SH-SY5Y (cell line): Measurements from ENCODE around the gene LRRK1.

Experiments used
- GATA2 ChIP-seq: IDR thresholded peaks from 2 replicates; pipeline ENCODE4 v1.6.1; 2011; ENCODE audit warnings: mild to moderate bottlenecking, low read depth, low read length
- GATA3 ChIP-seq: IDR thresholded peaks from 2 replicates; pipeline ENCODE4 v1.6.1; 2011; ENCODE audit warnings: low read depth, mild to moderate bottlenecking, low read length, moderate library complexity

The LRRK1 gene

DNA sequence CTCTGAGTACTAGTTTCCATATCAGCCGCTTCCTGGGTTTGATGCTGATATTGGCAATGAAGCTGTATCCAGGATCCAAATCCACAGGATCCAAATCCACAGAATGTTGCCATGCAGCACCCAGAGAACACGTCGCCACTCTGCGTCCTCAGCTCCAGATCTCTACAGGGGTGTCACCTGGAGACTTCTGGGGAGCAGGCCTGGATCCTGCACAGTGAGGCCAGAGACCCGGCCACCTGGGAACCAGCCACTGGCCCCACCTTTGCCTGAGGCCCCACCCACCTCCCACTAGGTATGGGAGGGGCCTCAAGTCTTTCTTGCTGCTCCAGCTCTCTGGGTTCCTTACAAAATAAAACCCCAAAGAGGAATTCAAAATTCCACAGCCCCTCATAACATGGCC lies 123.9 kb downstream of the LRRK1 start:
- no peak for TF ChIP-seq GATA2

GRCh38 chr15:101043911-101044624 lies 124.9 kb downstream of the LRRK1 start:
- no peak for TF ChIP-seq GATA3
- no peak for TF ChIP-seq GATA2

DNA sequence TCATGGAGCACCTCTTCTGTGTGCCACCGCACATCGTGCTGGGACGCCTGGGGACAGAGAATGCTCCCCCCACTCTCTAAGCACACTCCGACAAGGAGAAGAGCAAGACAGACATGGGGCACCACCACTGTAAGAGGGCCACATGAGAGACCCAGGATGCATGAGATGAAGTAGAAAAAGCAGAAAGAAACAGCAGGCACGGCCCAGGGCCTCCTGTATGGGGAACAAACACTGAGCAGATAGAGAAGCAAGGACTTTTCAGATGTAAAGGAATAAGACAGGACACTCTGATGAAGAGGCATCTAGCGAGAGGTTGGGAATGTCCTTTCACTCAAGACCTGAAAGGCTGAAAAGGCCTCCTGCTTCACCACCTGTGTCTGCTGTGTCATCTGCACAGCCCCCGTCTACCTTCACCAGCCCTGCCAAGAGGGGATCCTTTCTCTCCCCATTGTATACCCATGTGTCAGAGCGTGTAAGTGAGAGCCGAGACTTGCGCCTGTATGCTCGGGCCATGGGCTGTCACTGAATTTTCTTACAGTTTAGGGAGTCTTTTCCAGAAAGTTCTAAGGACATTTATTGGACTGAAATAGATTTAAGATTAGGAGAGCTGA lies 125.6 kb downstream of the LRRK1 start:
- TF ChIP-seq GATA3 (no peak), GATA2 (no peak)

GRCh38 chr15:101045236-101045646 lies 126.1 kb downstream of the LRRK1 start:
- no peak for TF ChIP-seq GATA3
- TF ChIP-seq GATA2: no peak

DNA sequence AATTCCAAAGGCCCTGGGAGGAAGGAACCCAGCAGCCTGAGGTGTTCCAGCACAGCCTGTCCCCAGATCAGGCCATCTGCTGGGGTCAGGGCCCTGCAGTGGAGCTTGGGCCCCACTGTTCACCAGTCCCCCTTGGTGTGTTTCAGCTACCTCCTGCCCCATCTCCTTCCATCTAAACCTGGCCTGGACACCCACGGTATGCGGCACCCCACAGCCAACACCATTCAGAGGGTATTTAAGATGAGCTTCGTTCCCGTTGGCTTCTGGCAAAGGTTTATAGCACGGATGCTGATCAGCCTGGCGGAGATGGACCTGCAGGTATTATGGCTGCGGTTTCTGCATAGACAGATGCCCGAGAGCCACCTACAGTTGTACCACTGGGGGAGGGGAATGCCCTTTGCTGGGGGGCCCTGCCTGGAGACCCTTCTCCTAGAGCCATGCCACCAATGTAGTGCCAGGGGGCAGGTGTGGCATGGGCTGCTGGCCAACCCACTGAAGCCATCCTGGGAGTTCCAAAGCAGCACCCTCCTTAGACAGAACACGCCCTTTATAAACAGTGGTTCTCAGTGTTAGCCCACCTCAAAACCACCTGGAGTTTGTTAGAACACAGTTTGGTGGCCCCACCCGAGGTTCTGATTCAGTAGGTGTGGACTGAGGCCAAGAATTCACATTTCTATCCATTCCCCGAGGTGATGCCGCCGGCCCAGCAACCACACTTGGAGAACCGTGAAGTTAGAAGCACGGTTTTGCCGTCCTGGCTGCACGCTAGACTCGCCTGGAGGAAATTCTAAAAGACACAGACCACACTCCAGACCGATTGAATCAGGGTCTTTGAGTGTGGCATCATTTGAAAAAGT lies 126.9 kb downstream of the LRRK1 start:
- TF ChIP-seq GATA2 (no peak), GATA3 (no peak)

DNA sequence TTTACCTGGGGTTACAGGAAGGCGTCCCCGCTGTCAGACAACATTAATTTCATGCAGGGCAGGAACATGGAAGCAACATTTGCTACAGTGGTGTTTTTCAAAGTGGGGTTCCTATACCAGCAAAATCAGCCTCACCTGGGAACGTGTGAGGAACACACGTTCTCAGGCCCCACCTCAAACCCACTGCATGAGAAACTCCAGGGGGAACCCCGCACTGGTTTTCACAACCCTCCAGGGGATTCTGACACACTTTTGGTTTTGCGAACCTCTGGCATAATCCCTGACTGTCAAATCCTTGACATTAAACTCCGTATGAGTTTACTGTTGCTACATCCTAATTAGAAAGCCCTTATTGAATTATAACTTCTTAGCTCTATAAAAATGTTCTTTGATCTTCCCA lies 127.7 kb downstream of the LRRK1 start:
- no peak for TF ChIP-seq GATA3
- no peak for TF ChIP-seq GATA2

GRCh38 chr15:101047301-101047781 lies 128.2 kb downstream of the LRRK1 start:
- TF ChIP-seq GATA3 (no peak), GATA2 (no peak)

- TF ChIP-seq GATA2: no peak
Observed at GRCh38 chr15:101048176-101048575, 129.0 kb downstream of the LRRK1 start.

GRCh38 chr15:101048581-101049030 lies 129.4 kb downstream of the LRRK1 start:
- TF ChIP-seq GATA3 (no peak), GATA2 (no peak)

DNA sequence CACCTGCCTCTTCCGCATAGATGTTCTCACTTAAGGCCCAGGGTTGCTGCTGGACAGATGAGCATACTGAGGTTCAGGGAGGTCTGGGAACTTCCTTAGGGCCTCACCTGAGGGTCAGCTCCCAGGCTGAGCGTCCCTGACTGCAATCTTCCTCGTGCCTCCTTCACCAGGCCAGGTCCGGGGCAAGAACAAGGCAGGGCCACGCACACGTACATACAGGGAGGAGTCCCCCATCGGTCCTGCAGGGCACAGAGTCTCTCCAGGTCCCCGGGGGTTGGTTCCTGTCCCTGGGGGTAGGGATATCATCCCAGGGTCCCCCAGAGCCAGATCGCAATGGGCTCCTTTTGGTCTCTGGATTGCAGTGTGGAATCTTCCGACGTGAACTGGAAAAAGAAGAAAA lies 130.1 kb downstream of the LRRK1 start:
- TF ChIP-seq GATA2: no peak
- TF ChIP-seq GATA3: no peak

- no peak for TF ChIP-seq GATA2
- TF ChIP-seq GATA3: no peak
Observed at GRCh38 chr15:101049856-101050622, 130.9 kb downstream of the LRRK1 start.

- no peak for TF ChIP-seq GATA2
- no peak for TF ChIP-seq GATA3
Observed at GRCh38 chr15:101050623-101051290, 131.6 kb downstream of the LRRK1 start.

DNA sequence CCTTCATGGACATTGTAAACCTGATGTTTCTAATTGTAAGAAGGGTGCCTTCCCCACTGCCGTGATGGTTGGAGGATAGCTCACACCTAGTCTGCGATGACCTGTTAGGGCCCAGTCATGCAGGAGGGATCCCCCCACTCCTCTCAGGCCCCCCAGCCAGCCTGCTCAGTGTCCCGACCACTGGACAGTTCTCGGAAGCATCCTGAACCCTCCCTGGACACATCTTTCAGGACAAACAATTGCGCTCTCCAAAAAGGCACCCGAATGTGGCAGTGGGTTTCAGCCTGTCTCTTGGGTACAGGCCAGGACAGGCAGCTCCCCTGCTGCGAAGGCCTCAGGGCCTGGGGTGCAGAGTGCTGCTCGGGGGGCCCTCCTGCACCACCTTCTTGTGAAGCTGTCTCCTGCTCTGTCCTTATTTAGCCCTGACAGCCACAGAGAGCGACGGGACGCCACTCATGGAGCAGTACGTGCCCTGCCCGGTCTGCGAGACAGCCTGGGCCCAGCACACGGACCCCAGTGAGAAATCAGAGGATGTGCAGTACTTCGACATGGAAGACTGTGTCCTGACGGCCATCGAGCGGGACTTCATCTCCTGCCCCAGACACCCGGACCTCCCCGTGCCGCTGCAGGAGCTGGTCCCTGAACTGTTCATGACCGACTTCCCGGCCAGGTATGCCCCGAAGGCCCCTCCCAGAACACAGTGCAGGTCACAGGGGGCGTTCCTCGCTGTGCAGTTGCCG lies 132.3 kb downstream of the LRRK1 start:
- TF ChIP-seq GATA3 (no peak), GATA2 (no peak)
